Endothelial cell of umbilical vein (primary cell): ENCODE data around the gene DNAL1. TPM values are rescaled to one million over a fixed set of nuclear protein-coding genes. Genes with fewer than 3 reads are reported as not detected.
A peak's percentile ranks its signal among the peaks of the same experiment; 100 is the strongest.

ENCODE experiments used
- BruUV-seq: library from RNA; stranded (reverse); fragments of 400-500 nt; replicated peaks from 2 replicates; lab custom pipeline; 2021; lab: Mats Ljungman, UMichigan
- CTCF ChIA-PET: fragments of 300-600, 350-600 bp; sonication (Branson Sonifier 250); formaldehyde crosslinking; loops from one replicate; lab custom pipeline; 2021; ENCODE audit warnings: antibody characterized with exemption, inconsistent platforms; lab: Charles Lee
- POLR2A ChIA-PET: fragments of 300-600, 350-600 bp; sonication (Branson Sonifier 250); formaldehyde crosslinking; loops from one replicate; lab custom pipeline; 2021; ENCODE audit warnings: antibody characterized with exemption, inconsistent platforms; lab: Charles Lee
- DNase-seq: peaks from one replicate; pipeline ENCODE4 v3.0.0-alpha.2; 2011; ENCODE audit warnings: low read depth, low spot score
- FAIRE-seq: peaks from 2 replicates; lab custom pipeline; 2011; peaks lifted over from hg19 to GRCh38; lab: Jason Lieb, UNC
- H2AFZ ChIP-seq: 2 replicates; pipeline ENCODE4 v1.6.0; 2012; ENCODE audit warnings: low read depth, low read length, control low read depth, inconsistent platforms
- H3K27ac ChIP-seq: 2 replicates; pipeline ENCODE4 v1.5.1; 2011; ENCODE audit warnings: low read depth, mild to moderate bottlenecking, control low read depth, low read length, moderate library complexity; ENCODE audit not compliant: insufficient read depth
- H3K27me3 ChIP-seq, 2 experiments: 2 replicates each; pipeline versions ENCODE4 v1.6.0 to v1.6.1; 2011; ENCODE audit warnings: low read length in 2 of 2, mixed read lengths in 1 of 2; ENCODE audit not compliant: control insufficient read depth in 2 of 2, insufficient read depth in 2 of 2
- H3K36me3 ChIP-seq, 2 experiments: 2 replicates in 1 of 2; 3 replicates in 1 of 2; pipeline ENCODE4 v1.5.1; 2011; ENCODE audit warnings: low read length in 2 of 2, mild to moderate bottlenecking in 1 of 2, moderate library complexity in 1 of 2; ENCODE audit not compliant: control insufficient read depth in 2 of 2, insufficient read depth in 2 of 2; ENCODE audit errors: extremely low read depth in 1 of 2
- H3K4me1 ChIP-seq: 3 replicates; pipeline ENCODE4 v1.5.1; 2011; ENCODE audit warnings: mild to moderate bottlenecking, low read length; ENCODE audit not compliant: control insufficient read depth, insufficient read depth; ENCODE audit errors: extremely low read depth
- H3K4me2 ChIP-seq: 2 replicates; pipeline ENCODE4 v1.6.1; 2011; ENCODE audit warnings: low read length, control low read depth, mixed read lengths; ENCODE audit not compliant: insufficient read depth
- H3K4me3 ChIP-seq, 3 experiments: fragments of 200-600 bp in 1 of 3; sonication (generic), shearing (Covaris generic) in 1 of 3; replicated peaks in 1 of 3; 2 replicates each; pipeline ENCODE4 v1.5.1; 2011 to 2016; ENCODE audit warnings: control low read depth in 3 of 3, low read length in 3 of 3, mild to moderate bottlenecking in 2 of 3, inconsistent platforms in 1 of 3, low read depth in 1 of 3, moderate library complexity in 1 of 3; ENCODE audit not compliant: insufficient read depth in 1 of 3
- H3K79me2 ChIP-seq: 2 replicates; pipeline ENCODE4 v1.6.0; 2012; ENCODE audit warnings: low read length, inconsistent platforms; ENCODE audit not compliant: control insufficient read depth, insufficient read depth
- H3K9ac ChIP-seq: replicated peaks from 2 replicates; pipeline ENCODE3; 2011; ENCODE audit warnings: low read length, control low read depth; ENCODE audit not compliant: insufficient read depth; ENCODE audit errors: extremely low read depth
- H3K9me1 ChIP-seq: replicated peaks from 3 replicates; pipeline ENCODE4 v1.6.0; 2011; ENCODE audit warnings: mild to moderate bottlenecking, low read length; ENCODE audit not compliant: control insufficient read depth, insufficient read depth; ENCODE audit errors: extremely low read depth
- H3K9me3 ChIP-seq: replicated peaks from 2 replicates; pipeline ENCODE4 v1.5.1; 2012; ENCODE audit warnings: low read length, inconsistent platforms; ENCODE audit not compliant: control insufficient read depth, insufficient read depth
- H4K20me1 ChIP-seq: replicated peaks from 2 replicates; pipeline ENCODE3; 2011; ENCODE audit warnings: mild to moderate bottlenecking, low read length; ENCODE audit not compliant: control insufficient read depth, insufficient read depth; ENCODE audit errors: extremely low read depth
- CTCF ChIP-seq, 2 donors: IDR thresholded peaks; 1 replicate in 1 of 2; 2 replicates in 1 of 2; pipeline ENCODE4 v1.5.1; 2011; ENCODE audit warnings: low read length in 2 of 2, mild to moderate bottlenecking in 2 of 2, moderate library complexity in 2 of 2, control low read depth in 1 of 2, inconsistent platforms in 1 of 2, low read depth in 1 of 2; ENCODE audit not compliant: insufficient read depth in 1 of 2; ENCODE audit errors: extremely low read depth in 1 of 2
- FOS ChIP-seq: IDR thresholded peaks from 2 replicates; pipeline ENCODE4 v1.6.1; 2011; ENCODE audit warnings: mild to moderate bottlenecking, low read length, moderate library complexity, borderline replicate concordance; ENCODE audit not compliant: insufficient read depth
- GATA2 ChIP-seq: IDR thresholded peaks from 2 replicates; pipeline ENCODE4 v1.7.0; 2011; ENCODE audit warnings: low read depth, mild to moderate bottlenecking, moderate library complexity, mixed read lengths, low read length; ENCODE audit not compliant: insufficient read length, insufficient read depth
- JUN ChIP-seq: IDR thresholded peaks from 2 replicates; pipeline ENCODE4 v1.6.1; 2011; ENCODE audit warnings: borderline replicate concordance, low read depth; ENCODE audit not compliant: insufficient read length, insufficient read depth
- MYC ChIP-seq: IDR thresholded peaks from one replicate; pipeline ENCODE4 v1.6.1; 2011; ENCODE audit warnings: mild to moderate bottlenecking, low read depth, low read length
- POLR2AphosphoS5 ChIP-seq: IDR thresholded peaks from 2 replicates; pipeline ENCODE4 v1.6.1; 2012; ENCODE audit warnings: low read depth, mild to moderate bottlenecking, control low read depth, low read length, moderate library complexity; ENCODE audit not compliant: insufficient read depth
- dilution Hi-C: fragments of 300-500 bp; cut with MboI; formaldehyde crosslinking; loops from one replicate; pipeline ENCODE4 v1.15.0; 2019; ENCODE audit warnings: low sequenced_read_pairs; ENCODE audit not compliant: extremely low pct_ligation_motif_present
- intact Hi-C: fragments of 100-400 bp; cut with micrococcal nuclease; formaldehyde crosslinking; loops from one replicate; pipeline ENCODE4 v1.10.0; 2022
- polyA plus RNA-seq, 4 experiments: library from polyadenylated mRNA; depleted of rRNA in 3 of 4; stranded (reverse) in 3 of 4; unstranded in 1 of 4; fragments of >200 nt; gene quantifications; 2 replicates each; pipeline versions ENCODE4 v1.2.1 to v1.2.3, GENCODE V29; 2011 to 2012; ENCODE audit warnings: missing spikeins in 1 of 4
- total RNA-seq: library from RNA; stranded (reverse); gene quantifications from 2 replicates; pipeline ENCODE4 v1.2.3, GENCODE V29; 2021

DNAL1 gene
- total and polyA plus RNA-seq, 2 donors (not counting 3 experiments of a cell fraction or from before 2014, with no cell fraction given), result 2.4 to 15.3 TPM

GRCh38 chr14:73662487-73662943 is 17.7 kb downstream of the DNAL1 start:
- H3K36me3 ChIP-seq, result peaks cover 0 to 3% of the 10 kb centered on the region in 2 experiments
- dilution Hi-C loops, result no loop called here
- intact Hi-C loops, result loop anchor here (1.0 kb wide), 1 partner anchor 28 kb away; no protein-coding TSS in a partner anchor
- CTCF ChIA-PET, result interaction anchor here (0.7 to 1.7 kb wide), 12 partner anchors 27 to 274 kb away, joined by 3 to 8 read pairs (median 4); partner anchors contain the start of gene PNMA1
- no peaks in the 10 kb centered on the region for H4K20me1 ChIP-seq
- no peak overlapping the region for H3K4me3 ChIP-seq
- DNase-seq (peak; percentile 52), FAIRE-seq (peak; percentile 85)
- no peaks in the 10 kb centered on the region for H3K9me3 ChIP-seq
- H3K27ac ChIP-seq, result peak overlapping the region; percentile 15
- no peaks in the 10 kb centered on the region for H3K27me3 ChIP-seq
- H3K9me1 ChIP-seq, result no peaks in the 10 kb centered on the region
- no peak overlapping the region for H3K9ac ChIP-seq
- POLR2A ChIA-PET, result interaction anchor here (0.7 kb wide), 3 partner anchors 14 to 84 kb away, joined by 3 to 6 read pairs (median 3); no protein-coding TSS in a partner anchor
- no TSS peak for BruUV-seq
- H3K79me2 ChIP-seq, result no peaks in the 10 kb centered on the region
- H3K4me2 ChIP-seq, result no peak overlapping the region
- peak; percentile 27 to 54 for TF ChIP-seq CTCF (IDR thresholded peaks at IDR 0.05; ENCODE audit: extremely low read depth in 1 of 2, insufficient read depth in 1 of 2, low read depth in 1 of 2, low read length in 2 of 2)
- no peak for TF ChIP-seq MYC
- TF ChIP-seq POLR2AphosphoS5, result no peak
- TF ChIP-seq GATA2, result peak; percentile 47
- TF ChIP-seq JUN, result peak; percentile 39
- TF ChIP-seq FOS, result peak; percentile 82
- peaks cover 6% of the 10 kb centered on the region for H3K4me1 ChIP-seq
- no peak overlapping the region for H2AFZ ChIP-seq
